Right atrium auricular region (tissue), 2 donors: Measurements from ENCODE around the gene CADPS. TPM values are rescaled to one million over a fixed set of nuclear protein-coding genes. Genes with fewer than 3 reads are reported as not detected.

ENCODE experiments used
- DNase-seq: peaks from one replicate; pipeline ENCODE4 v3.0.0-alpha.2; 2019; ENCODE audit warnings: low spot score
- H3K27ac ChIP-seq, 2 donors: fragments of 200-600 bp; sonication (generic); 1 replicate in 1 of 2; 2 replicates in 1 of 2; pipeline ENCODE4 v1.5.1; 2016 to 2019
- H3K27me3 ChIP-seq, 2 donors: fragments of 200-600 bp; sonication (generic); one replicate each; pipeline versions ENCODE4 v1.5.1 to v1.6.0; 2017 to 2019
- H3K36me3 ChIP-seq: fragments of 200-600 bp; sonication (generic); one replicate; pipeline ENCODE4 v1.5.1; 2016
- H3K4me1 ChIP-seq, 2 donors: fragments of 200-600 bp; sonication (generic); one replicate each; pipeline versions ENCODE4 v1.5.1 to v1.6.0; 2017 to 2019
- H3K4me3 ChIP-seq, 2 donors: fragments of 200-600 bp; sonication (generic); 1 replicate in 1 of 2; 2 replicates in 1 of 2; pipeline ENCODE4 v1.5.1; 2017 to 2019; ENCODE audit warnings: mild to moderate bottlenecking in 1 of 2, moderate library complexity in 1 of 2
- H3K9me3 ChIP-seq, 2 donors: fragments of 200-600 bp; sonication (generic); one replicate each; pipeline ENCODE4 v1.5.1; 2019
- total RNA-seq, 2 donors: library from RNA; depleted of rRNA; stranded (reverse); fragments of >200 nt; gene quantifications; one replicate each; pipeline ENCODE4 v1.1.0, GENCODE V29; 2016
- TF ChIP-seq, protein P1 (sequence below), 2 donors: fragments of 200-600 bp; sonication (generic); IDR thresholded peaks; one replicate each; pipeline ENCODE4 v1.5.1; 2019; ENCODE audit warnings: antibody characterized with exemption in 2 of 2

Gene CADPS
- total RNA-seq, 2 donors from 2014 or later: 16.1 to 48.2 TPM

DNA sequence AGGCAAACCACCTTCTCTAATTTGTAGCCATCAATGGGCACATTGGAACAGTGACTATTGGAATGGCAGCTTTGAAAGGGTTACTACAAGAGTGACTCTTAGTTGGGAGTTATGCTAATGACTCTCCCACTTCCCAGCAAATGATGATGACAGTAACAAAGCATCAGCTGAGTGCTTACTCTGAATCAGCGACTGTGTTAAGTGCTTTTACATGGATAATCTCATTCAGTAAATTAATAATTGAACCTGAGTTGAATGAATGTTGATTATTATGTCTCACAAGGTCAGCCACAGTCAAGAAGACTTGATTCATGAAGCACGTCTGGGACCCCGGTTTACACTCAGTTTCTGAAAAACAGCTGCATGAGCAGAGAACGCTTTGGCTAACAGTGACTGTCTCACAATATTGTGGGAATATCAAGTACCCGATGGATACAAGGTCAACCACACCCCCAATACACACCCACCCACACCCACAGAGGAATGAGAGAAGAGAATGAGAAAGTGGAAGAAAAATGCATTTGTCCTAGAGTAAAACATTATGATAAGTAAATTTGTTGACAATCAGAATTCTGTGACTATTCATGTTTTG is 259.9 kb downstream of the CADPS start:
- TF ChIP-seq, protein P1, sequence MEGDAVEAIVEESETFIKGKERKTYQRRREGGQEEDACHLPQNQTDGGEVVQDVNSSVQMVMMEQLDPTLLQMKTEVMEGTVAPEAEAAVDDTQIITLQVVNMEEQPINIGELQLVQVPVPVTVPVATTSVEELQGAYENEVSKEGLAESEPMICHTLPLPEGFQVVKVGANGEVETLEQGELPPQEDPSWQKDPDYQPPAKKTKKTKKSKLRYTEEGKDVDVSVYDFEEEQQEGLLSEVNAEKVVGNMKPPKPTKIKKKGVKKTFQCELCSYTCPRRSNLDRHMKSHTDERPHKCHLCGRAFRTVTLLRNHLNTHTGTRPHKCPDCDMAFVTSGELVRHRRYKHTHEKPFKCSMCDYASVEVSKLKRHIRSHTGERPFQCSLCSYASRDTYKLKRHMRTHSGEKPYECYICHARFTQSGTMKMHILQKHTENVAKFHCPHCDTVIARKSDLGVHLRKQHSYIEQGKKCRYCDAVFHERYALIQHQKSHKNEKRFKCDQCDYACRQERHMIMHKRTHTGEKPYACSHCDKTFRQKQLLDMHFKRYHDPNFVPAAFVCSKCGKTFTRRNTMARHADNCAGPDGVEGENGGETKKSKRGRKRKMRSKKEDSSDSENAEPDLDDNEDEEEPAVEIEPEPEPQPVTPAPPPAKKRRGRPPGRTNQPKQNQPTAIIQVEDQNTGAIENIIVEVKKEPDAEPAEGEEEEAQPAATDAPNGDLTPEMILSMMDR (IDR thresholded peaks at IDR 0.05): no peak
- H3K4me3 ChIP-seq: no peak overlapping the region
- no peak overlapping the region for H3K27ac ChIP-seq
- H3K4me1 ChIP-seq: no peaks in the 10 kb centered on the region
- DNase-seq: no peak
- no peaks in the 10 kb centered on the region for H3K36me3 ChIP-seq
- no peaks in the 10 kb centered on the region for H3K9me3 ChIP-seq
- H3K27me3 ChIP-seq: no peaks in the 10 kb centered on the region

DNA sequence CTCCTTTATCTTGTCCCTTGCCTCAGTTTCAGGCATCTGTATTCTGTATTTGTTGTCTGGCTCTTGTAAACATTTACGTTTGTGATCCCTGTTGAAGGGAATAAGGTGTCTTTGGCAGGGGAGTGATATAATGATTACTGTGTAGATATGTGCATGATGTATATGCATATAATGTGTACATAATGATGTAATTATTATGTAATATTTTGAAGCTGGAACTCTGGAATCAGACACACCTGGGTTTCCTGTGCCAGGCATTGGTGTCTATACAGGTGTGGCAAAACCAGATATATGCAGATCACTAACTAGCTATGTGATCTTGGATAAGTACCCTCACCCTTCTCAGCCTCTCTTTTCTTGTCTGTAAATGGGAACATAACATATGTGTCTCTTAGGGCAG is 260.7 kb downstream of the CADPS start:
- no peaks in the 10 kb centered on the region for H3K27me3 ChIP-seq
- no peak overlapping the region for H3K4me3 ChIP-seq
- H3K36me3 ChIP-seq: no peaks in the 10 kb centered on the region
- TF ChIP-seq, protein P1 (IDR thresholded peaks at IDR 0.05): no peak
- no peak overlapping the region for H3K27ac ChIP-seq
- DNase-seq: no peak
- H3K9me3 ChIP-seq: no peaks in the 10 kb centered on the region
- no peaks in the 10 kb centered on the region for H3K4me1 ChIP-seq

DNA sequence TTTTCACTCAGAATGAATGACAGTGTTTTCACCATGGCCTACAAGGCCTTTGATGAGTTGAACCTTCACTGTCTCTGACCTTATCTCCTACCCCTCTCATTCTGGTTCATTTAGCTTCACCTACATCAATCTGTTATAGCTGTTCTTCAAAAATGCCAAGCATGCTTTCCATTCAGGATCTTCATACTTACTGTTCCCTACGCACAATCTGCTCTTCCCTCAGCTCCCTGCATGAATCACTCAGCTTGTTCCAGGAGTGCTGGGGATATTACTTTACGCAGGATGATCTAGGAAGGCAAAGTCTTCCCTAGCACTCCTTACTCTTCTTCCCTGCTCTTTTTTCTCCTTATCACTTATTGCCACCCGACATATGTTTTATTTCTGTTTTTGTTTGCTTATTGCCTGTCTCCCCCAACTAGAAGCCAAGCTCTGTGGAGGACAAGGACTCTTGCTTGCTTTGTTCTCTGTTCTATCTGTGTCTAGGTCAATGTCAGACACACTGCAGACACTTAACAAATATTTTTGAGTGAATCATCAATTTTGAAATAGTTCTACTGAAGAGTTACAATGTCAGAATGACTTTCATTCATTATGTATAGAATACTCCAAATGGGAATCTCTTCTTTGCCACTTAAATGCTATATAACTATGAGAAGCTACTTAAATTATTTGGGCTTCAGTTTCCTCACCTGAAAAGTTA is 263.5 kb downstream of the CADPS start:
- TF ChIP-seq, protein P1 (IDR thresholded peaks at IDR 0.05): no peak
- Histone ChIP-seq H3K4me3 (no peak overlapping the region), H3K36me3 (no peaks in the 10 kb centered on the region), H3K4me1 (peaks cover 0 to 10% of the 10 kb centered on the region in 2 donors), H3K27ac (no peak overlapping the region), H3K9me3 (no peaks in the 10 kb centered on the region), H3K27me3 (no peaks in the 10 kb centered on the region)
- DNase-seq: no peak

DNA sequence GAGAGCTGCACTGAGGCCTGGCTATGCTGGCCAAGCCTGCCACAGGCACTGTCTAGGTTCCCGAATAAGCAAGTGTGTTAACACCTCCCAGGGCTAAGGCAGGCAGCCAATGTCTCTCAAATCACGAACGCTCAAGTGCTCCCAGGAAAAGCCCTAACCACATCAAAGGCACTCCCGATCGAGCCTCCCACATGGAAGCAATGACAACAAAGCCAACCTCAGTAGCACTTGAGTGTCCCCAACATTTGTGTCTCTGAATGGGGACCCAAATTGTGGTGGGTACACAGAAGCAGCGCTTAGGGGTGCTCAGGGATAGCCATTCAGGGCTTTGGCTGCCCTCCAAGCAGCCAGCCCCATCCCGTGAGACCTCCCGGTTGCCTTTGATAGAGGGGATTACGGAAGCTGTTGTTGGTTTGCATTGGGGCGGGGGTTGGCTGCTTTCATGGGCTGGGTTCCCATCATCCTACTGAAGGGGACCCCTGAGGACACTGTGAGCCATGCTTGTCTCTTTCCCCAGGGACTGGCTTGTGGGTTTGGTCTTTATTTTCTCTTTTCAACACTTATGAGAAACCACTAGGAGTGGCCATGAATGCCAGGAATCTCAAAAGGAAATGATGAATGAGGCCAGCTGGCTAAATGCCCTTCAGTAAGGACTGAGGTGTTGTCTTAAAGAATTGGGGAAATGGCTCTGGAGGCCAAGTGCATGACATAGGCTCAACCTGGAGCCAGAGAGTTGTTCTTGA is 267.8 kb downstream of the CADPS start:
- Histone ChIP-seq H3K9me3 (no peaks in the 10 kb centered on the region), H3K27me3 (no peaks in the 10 kb centered on the region), H3K27ac (peak overlapping the region; percentile 57 to 58), H3K4me3 (no peak overlapping the region), H3K4me1 (peaks cover 0 to 19% of the 10 kb centered on the region in 2 donors), H3K36me3 (no peaks in the 10 kb centered on the region)
- DNase-seq: no peak
- TF ChIP-seq, protein P1 (IDR thresholded peaks at IDR 0.05): no peak

DNA sequence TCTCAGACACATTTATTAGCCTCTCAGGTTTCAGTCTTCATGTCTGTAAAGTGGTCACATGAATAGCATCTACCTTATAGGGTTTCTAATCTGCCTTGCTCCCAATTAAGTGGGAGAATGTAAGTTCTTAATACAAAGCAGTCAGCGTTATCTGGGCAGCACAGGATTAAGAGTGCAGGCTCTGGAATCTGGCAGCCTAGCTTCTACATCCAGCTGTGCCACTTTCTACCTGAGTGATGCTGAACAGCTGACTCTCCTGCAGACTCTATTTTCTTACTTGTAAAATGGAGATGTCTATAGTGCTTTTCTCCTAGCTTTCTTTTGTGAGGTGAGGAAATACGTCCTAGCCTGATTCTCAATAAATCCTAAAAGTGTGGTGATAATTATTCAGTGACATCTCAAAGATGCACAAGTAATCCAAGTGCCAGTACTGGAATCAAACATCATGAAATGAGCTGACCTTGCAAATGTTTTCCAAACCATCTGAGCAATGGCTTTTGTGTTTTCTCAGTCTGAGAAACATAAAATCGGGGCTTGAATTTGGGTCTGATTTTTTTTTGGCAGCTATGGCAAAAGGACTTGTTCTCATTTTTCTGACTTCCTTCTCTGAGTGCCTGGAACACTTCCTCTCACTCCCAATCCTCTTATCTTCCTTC is 269.7 kb downstream of the CADPS start:
- Histone ChIP-seq H3K27me3 (no peaks in the 10 kb centered on the region), H3K9me3 (no peaks in the 10 kb centered on the region), H3K4me3 (no peak overlapping the region), H3K36me3 (no peaks in the 10 kb centered on the region), H3K4me1 (peaks cover 0 to 26% of the 10 kb centered on the region in 2 donors), H3K27ac (no peak overlapping the region)
- no peak for DNase-seq
- TF ChIP-seq, protein P1 (IDR thresholded peaks at IDR 0.05): no peak
